HepG2 (cell line): ENCODE data around the gene NUDT1. TPM values are rescaled to one million over a fixed set of nuclear protein-coding genes. Genes with fewer than 3 reads are reported as not detected.

ENCODE experiments used
- AGO2 ChIP-seq: fragments of 200-400 bp; formaldehyde crosslinking; optimal IDR thresholded peaks from 2 replicates; pipeline ENCODE3; 2017; ENCODE audit warnings: mild to moderate bottlenecking, low read depth, low read length, moderate library complexity
- DNMT3B ChIP-seq: conservative IDR thresholded peaks from 2 replicates; pipeline ENCODE4 v1.6.1; 2016; ENCODE audit warnings: missing biosample characterization, control low read depth
- EP300 ChIP-seq, 3 experiments: sonication (generic) in 1 of 3; formaldehyde crosslinking in 1 of 3; IDR thresholded peaks; 2 replicates each; pipeline versions ENCODE4 v1.5.1 to v1.6.1; 2011 to 2020; ENCODE audit warnings: low read depth in 2 of 3, low read length in 2 of 3, borderline replicate concordance in 1 of 3, improper control_type of control experiment in 1 of 3, mild to moderate bottlenecking in 1 of 3, missing genetic modification reagents in 1 of 3, moderate library complexity in 1 of 3
- FOXK1 ChIP-seq: sonication (generic); formaldehyde crosslinking; IDR thresholded peaks from 2 replicates; pipeline ENCODE4 v1.4.0; 2020; ENCODE audit warnings: low read depth, missing genetic modification reagents, borderline replicate concordance
- FOXO4 ChIP-seq: sonication (generic); formaldehyde crosslinking; conservative IDR thresholded peaks from 2 replicates; pipeline ENCODE4 v1.8.1; 2023; ENCODE audit warnings: missing genetic modification reagents
- ISL2 ChIP-seq: sonication (generic); formaldehyde crosslinking; IDR thresholded peaks from 2 replicates; pipeline ENCODE4 v1.5.0; 2020; ENCODE audit warnings: missing genetic modification reagents
- MEIS1 ChIP-seq: sonication (generic); formaldehyde crosslinking; IDR thresholded peaks from 2 replicates; pipeline ENCODE4 v1.9.0; 2021; ENCODE audit warnings: mild to moderate bottlenecking, missing genetic modification reagents, moderate library complexity, borderline replicate concordance
- NRL ChIP-seq: sonication (generic); formaldehyde crosslinking; IDR thresholded peaks from 2 replicates; pipeline ENCODE4 v1.5.0; 2020; ENCODE audit warnings: missing genetic modification reagents, mild to moderate bottlenecking, moderate library complexity, borderline replicate concordance
- SMAD3 ChIP-seq: sonication (generic); formaldehyde crosslinking; IDR thresholded peaks from 2 replicates; pipeline ENCODE4 v1.4.0; 2020; ENCODE audit warnings: missing genetic modification reagents
- TBX3 ChIP-seq: fragments of 450-650 bp; IDR thresholded peaks from 2 replicates; pipeline ENCODE4 v1.6.1; 2017; ENCODE audit warnings: antibody characterized with exemption, mild to moderate bottlenecking, inconsistent platforms, borderline replicate concordance
- ZFP82 ChIP-seq: sonication (generic); formaldehyde crosslinking; IDR thresholded peaks from 2 replicates; pipeline ENCODE4 v1.5.1; 2020; ENCODE audit warnings: mild to moderate bottlenecking, missing genetic modification reagents, borderline replicate concordance
- ZNF318 ChIP-seq: sonication (generic); formaldehyde crosslinking; IDR thresholded peaks from 2 replicates; pipeline ENCODE4 v1.4.0; 2020; ENCODE audit warnings: mild to moderate bottlenecking, missing genetic modification reagents
- ZNF331 ChIP-seq: sonication (generic); formaldehyde crosslinking; IDR thresholded peaks from 2 replicates; pipeline ENCODE4 v1.4.0; 2020; ENCODE audit warnings: missing genetic modification reagents
- ZNF468 ChIP-seq: sonication (generic); formaldehyde crosslinking; IDR thresholded peaks from 2 replicates; pipeline ENCODE4 v1.8.0; 2022; ENCODE audit warnings: mild to moderate bottlenecking, moderate library complexity, missing genetic modification reagents
- ZNF546 ChIP-seq: sonication (generic); formaldehyde crosslinking; conservative IDR thresholded peaks from 2 replicates; pipeline ENCODE4 v1.8.1; 2023; ENCODE audit warnings: mild to moderate bottlenecking, missing genetic modification reagents
- ZNF878 ChIP-seq: sonication (generic); formaldehyde crosslinking; IDR thresholded peaks from 2 replicates; pipeline ENCODE4 v1.8.1; 2023; ENCODE audit warnings: mild to moderate bottlenecking, missing genetic modification reagents, moderate library complexity
- polyA plus RNA-seq, 8 experiments: library from polyadenylated mRNA; depleted of rRNA in 3 of 8; stranded (reverse) in 7 of 8; unstranded in 1 of 8; fragments of >200 nt; fragmentation: Illumina TruSeq in 4 of 8; extraction: Trizol in 4 of 8; gene quantifications; 2 replicates each; pipeline versions ENCODE4 v1.2.1 to v1.2.3, GENCODE V29; 2011 to 2016; ENCODE audit warnings: low read depth in 4 of 8, missing spikeins in 1 of 8, mixed read lengths in 1 of 8; ENCODE audit not compliant: insufficient read depth in 1 of 8
- total RNA-seq, 5 experiments: library from RNA; depleted of rRNA; stranded (reverse); fragments of >200 nt; fragmentation: Illumina TruSeq; extraction: Trizol; gene quantifications; 2 replicates each; pipeline ENCODE4 v1.2.3, GENCODE V29; 2016; ENCODE audit warnings: low read depth in 1 of 5

The NUDT1 gene
- total and polyA plus RNA-seq, 2 of the 13 experiments (the other 11 are each of a cell fraction or from before 2014, with no cell fraction given): 9.1 to 26.8 TPM

DNA sequence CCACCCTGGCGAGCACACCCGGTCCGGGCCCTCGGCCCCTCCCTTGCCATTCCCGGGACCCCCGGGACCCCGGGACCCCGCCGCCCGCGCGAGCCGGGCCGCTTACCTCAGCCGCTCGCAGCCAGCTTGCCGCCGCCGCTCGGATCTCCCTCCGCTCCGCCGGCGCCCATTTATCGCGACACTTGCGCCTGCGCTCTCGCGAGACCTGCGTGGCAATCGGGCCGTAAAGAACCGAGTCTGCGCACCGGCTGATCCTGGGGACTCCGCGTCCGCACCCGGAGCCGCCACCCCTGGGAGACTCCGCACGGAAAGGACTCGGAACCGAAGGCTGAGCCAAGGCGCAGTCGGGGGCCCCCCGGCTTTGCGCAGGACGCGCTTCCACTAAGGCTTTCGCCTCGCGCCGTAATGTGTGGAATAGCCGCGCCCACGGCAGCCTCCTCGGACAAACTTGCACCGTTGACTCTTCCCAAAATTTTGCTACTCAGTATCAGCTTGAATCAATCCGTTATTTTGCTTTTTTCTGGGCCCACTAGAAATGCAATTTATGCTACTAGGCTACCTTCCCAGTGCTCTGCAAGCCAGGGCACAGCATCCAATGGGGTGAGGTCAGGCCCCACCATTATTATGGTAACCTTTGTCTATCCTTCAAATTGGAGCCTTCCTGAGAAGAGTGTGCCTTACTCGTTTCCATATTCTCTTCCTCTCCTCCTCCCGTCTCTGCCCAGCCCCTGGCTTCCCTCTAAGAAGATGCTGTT is 9.1 kb upstream of the NUDT1 start, which contains the start of gene MAD1L1 (continued):
- TF ChIP-seq FOXO4 (CRISPR knock-in tag) (no peak), EP300 (IDR thresholded peaks at IDR 0.05; ENCODE audit: low read depth in 2 of 2, low read length in 2 of 2) (no peak), EP300 (CRISPR knock-in tag; IDR thresholded peaks at IDR 0.05; ENCODE audit: borderline replicate concordance) (0 out of 2 replicates have a peak, but pooled peaks have one; percentile 45), ZNF468 (CRISPR knock-in tag) (no peak), ZNF331 (CRISPR knock-in tag) (0 out of 2 replicates have a peak, but pooled peaks have one; percentile 21), AGO2 (peak; percentile 88), NRL (CRISPR knock-in tag) (no peak), SMAD3 (CRISPR knock-in tag) (no peak), TBX3 (no peak), ZNF318 (CRISPR knock-in tag) (peak; percentile 76; the same call in 1 of the 2 replicates), ZNF546 (CRISPR knock-in tag) (no peak), ZNF878 (CRISPR knock-in tag) (no peak), ZFP82 (no peak), MEIS1 (CRISPR knock-in tag) (peak; percentile 44; the same call in 1 of the 2 replicates), ISL2 (CRISPR knock-in tag) (peak; percentile 69), FOXK1 (CRISPR knock-in tag) (peak; percentile 27; the same call in 1 of the 2 replicates), DNMT3B (no peak)
